Stimulated activated naive CD8-positive, alpha-beta T cell treated with anti-CD3 and anti-CD28 coated beads, Interleukin-15, Interleukin-2, amounts not matched to agents 100 ng/mL and 50 ng/mL, for 24 hours (primary cell): ENCODE results near the gene LMAN2.

Source experiments
- H3K27ac Mint-ChIP-seq: one replicate; pipeline ENCODE4 v1.8.0; 2021; ENCODE audit warnings: mild to moderate bottlenecking, mixed read lengths
- H3K27me3 Mint-ChIP-seq: one replicate; pipeline ENCODE4 v1.8.0; 2021; ENCODE audit warnings: mixed read lengths
- H3K36me3 Mint-ChIP-seq: one replicate; pipeline ENCODE4 v1.8.0; 2021; ENCODE audit warnings: low read depth, mixed read lengths
- H3K4me1 Mint-ChIP-seq: one replicate; pipeline ENCODE4 v1.8.0; 2021; ENCODE audit warnings: low read depth, mixed read lengths
- H3K4me3 Mint-ChIP-seq: one replicate; pipeline ENCODE4 v1.8.0; 2021; ENCODE audit warnings: mild to moderate bottlenecking, mixed read lengths
- H3K9me3 Mint-ChIP-seq: one replicate; pipeline ENCODE4 v1.8.0; 2021; ENCODE audit warnings: mixed read lengths

LMAN2 gene

DNA sequence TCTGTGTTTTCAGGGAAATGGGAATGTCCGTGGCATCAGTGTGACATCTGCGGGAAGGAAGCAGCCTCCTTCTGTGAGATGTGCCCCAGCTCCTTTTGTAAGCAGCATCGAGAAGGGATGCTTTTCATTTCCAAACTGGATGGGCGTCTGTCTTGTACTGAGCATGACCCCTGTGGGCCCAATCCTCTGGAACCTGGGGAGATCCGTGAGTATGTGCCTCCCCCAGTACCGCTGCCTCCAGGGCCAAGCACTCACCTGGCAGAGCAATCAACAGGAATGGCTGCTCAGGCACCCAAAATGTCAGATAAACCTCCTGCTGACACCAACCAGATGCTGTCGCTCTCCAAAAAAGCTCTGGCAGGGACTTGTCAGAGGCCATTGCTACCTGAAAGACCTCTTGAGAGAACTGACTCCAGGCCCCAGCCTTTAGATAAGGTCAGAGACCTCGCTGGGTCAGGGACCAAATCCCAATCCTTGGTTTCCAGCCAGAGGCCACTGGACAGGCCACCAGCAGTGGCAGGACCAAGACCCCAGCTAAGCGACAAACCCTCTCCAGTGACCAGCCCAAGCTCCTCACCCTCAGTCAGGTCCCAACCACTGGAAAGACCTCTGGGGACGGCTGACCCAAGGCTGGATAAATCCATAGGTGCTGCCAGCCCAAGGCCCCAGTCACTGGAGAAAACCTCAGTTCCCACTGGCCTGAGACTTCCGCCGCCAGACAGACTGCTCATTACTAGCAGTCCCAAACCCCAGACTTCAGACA is 57.5 kb downstream of the LMAN2 start:
- no peaks in the 10 kb centered on the region for H3K9me3 Mint-ChIP-seq
- peaks cover 73% of the 10 kb centered on the region for H3K36me3 Mint-ChIP-seq
- H3K27ac Mint-ChIP-seq: no peak overlapping the region
- no peaks in the 10 kb centered on the region for H3K27me3 Mint-ChIP-seq
- peaks cover 49% of the 10 kb centered on the region for H3K4me1 Mint-ChIP-seq
- H3K4me3 Mint-ChIP-seq: no peak overlapping the region

DNA sequence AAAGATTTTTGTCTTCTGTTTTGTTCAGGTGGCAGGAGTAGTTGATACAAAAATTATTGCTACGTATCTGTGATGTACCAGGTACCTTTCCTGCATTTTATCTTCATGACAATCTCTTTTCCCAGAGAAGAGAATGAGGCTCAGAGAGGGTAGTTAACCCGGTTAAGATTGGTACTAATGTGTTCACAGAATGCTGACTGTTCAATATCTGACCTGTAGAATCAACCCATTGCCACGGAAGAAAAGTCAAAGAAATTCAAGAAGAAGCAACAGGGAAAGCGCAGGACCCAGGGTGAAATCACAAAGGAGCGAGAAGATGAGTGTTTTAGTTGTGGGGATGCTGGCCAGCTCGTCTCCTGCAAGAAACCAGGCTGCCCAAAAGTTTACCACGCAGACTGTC is 59.7 kb downstream of the LMAN2 start:
- H3K27ac Mint-ChIP-seq: no peak overlapping the region
- no peak overlapping the region for H3K4me3 Mint-ChIP-seq
- no peaks in the 10 kb centered on the region for H3K27me3 Mint-ChIP-seq
- H3K9me3 Mint-ChIP-seq: no peaks in the 10 kb centered on the region
- H3K4me1 Mint-ChIP-seq: peaks cover 28% of the 10 kb centered on the region
- H3K36me3 Mint-ChIP-seq: peaks cover 79% of the 10 kb centered on the region

DNA sequence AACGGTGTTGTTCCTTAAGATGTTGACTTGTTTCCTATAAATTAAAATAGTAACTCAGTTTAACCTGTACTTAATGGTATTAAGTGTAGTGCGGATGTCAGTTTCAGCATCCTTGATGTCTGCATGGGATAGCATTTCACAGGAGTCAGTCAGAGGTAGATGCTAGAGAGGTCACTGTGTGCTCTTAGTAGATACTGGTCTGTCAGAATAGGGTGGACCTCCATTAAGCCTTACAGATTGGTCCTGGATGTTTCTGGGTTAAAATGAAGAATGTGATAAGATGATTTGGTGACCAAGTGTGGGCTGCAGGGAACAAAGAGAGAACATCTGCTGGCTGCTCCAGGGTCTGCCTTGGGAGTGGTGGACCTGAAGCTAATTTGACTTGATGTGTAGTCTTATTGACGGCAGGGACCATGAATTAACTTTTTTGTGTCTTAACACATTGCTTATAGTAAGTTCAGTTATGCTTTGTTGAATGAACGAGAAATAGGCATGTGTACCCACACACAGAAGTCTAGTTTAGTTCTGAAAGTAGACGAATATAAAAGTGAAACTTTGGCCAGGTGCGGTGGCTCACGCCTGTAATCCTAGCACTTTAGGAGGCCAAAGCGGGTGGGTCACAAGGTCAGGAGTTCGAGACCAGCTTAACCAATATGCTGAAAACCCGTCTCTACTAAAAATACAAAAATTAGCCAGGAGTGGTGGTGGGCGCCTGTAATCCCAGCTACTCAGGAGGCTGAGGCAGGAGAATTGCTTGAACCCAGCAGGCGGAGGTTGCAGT is 60.5 kb downstream of the LMAN2 start:
- Mint-ChIP-seq H3K4me1 (peaks cover 21% of the 10 kb centered on the region), H3K4me3 (no peak overlapping the region), H3K27ac (no peak overlapping the region), H3K9me3 (no peaks in the 10 kb centered on the region), H3K27me3 (no peaks in the 10 kb centered on the region), H3K36me3 (peaks cover 73% of the 10 kb centered on the region)

DNA sequence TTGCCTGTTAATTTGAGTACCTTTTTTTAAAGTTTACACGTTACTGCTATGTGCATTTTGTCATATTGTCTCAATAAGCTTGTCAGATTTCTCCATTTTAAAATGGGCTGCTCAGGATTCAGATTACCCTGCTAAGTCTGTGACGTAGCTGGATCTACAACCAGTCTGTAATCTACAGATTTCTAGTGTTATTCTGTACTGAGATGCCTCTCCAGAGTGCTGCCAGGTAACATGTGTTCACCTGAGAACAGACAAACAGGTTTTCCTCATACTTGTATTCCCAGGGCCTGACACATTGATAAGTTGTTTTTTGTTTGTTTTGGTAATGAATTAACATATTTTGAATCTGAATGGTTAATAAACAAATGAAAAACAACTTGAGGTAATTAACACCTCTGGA is 63.3 kb downstream of the LMAN2 start:
- peaks cover 5% of the 10 kb centered on the region for H3K4me1 Mint-ChIP-seq
- no peaks in the 10 kb centered on the region for H3K27me3 Mint-ChIP-seq
- H3K36me3 Mint-ChIP-seq: peaks cover 64% of the 10 kb centered on the region
- no peak overlapping the region for H3K27ac Mint-ChIP-seq
- no peak overlapping the region for H3K4me3 Mint-ChIP-seq
- H3K9me3 Mint-ChIP-seq: no peaks in the 10 kb centered on the region
